ENCODE results near the gene ADAMTS13. TPM values are rescaled to one million over a fixed set of nuclear protein-coding genes. Genes with fewer than 3 reads are reported as not detected.

ADAMTS13 gene
- total RNA-seq, 8 experiments from 2014 or later: 2.7 to 14.3 (median 4.3) TPM

DNA sequence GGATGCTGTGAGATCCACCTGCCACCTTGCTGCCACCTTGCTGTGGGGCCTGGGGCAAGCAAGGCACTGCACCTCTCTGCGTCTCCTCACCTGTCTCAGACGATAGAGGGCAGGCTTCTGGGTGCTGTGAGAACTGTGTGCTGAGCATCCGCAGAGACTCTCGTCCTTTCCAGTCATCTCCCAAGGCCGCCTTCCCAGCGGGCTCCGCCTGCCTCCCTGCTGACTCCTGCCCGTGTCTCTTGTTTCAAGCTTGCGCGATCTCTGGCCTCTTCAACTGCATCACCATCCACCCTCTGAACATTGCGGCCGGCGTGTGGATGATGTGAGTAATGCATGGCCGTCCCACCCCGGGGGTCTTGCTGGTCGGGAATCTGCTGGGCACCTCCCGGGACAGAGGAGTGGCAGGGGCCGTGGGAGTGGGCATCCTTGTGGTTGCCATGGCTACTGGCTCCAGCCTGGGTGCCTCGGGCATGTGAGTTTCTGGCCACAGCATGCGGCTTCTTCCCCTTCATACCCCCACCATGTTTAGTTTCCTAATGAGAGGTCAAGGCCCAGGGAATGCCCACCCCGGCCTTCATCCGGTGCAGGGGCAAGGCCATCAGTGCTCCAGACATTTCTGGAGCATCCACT lies 41.2 kb downstream of the ADAMTS13 start:
- no peak overlapping the region for H3K4me3 ChIP-seq
- in situ Hi-C loops (cut with MboI; ENCODE audit: low pct_unique_long_range_greater_than_20kb in 2 of 9, low sequenced_read_pairs in 9 of 9, unreplicated experiment in 9 of 9): no loop called here
- WGBS, 10 experiments: 73 to 100% (median 84%) methylated on average over 1 to 13 of the region's 22 CpGs; no CpG with 5 or more reads in 5 of the 10 experiments
- no peak overlapping the region for H3K27ac ChIP-seq
- ATAC-seq (replicated peaks in 6 of 8): no peak
- H3K4me1 ChIP-seq (replicated peaks in 1 of 2): peaks cover 17 to 22% of the 10 kb centered on the region in 2 donors

DNA sequence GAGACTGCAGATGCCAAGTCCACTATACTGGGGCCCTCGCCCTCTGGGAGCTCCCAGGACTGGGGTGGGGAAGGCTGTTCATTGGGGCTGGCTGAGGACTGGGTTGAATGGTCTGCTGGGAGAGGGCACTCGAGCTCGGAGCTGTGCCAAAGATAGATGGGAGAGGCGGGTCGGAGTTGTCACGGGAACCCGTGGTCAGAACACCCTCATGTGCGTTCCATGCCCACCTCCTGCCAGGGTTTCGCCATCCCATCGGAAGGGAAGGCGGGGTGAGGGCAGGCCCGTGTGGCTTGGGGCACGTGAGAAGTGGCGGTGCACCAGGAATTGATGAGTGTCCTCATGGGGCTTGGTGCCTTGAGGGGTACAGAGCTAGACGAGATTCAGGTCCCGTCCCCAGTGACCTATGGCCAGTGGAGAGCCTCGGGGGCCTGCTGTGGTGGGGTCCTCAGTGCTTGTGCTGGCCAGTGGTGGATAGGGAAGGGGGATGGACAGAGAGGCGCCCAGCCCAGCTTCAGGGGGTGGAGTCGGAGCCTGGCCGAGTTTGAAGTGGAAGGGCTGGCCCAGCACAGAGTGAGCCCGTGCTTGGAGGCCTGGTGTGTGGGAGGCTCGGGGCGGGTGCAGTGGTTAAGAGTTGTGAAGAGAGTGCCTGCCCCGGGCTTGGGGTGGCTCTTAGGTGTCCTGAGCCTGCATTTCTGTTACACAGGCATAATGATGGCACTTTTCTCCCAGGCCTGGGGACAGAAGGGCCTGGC lies 41.9 kb downstream of the ADAMTS13 start:
- in situ Hi-C loops (cut with MboI; ENCODE audit: low pct_unique_long_range_greater_than_20kb in 2 of 9, low sequenced_read_pairs in 9 of 9, unreplicated experiment in 9 of 9): no loop called here
- 45 to 93% (median 82%) methylated on average over 1 to 15 of the region's 24 CpGs; no CpG with 5 or more reads in 4 of the 10 experiments for WGBS, 10 experiments
- no peak for ATAC-seq (replicated peaks in 6 of 8)
- Histone ChIP-seq H3K4me1 (replicated peaks in 1 of 2) (peaks cover 12 to 16% of the 10 kb centered on the region in 2 donors), H3K4me3 (no peak overlapping the region), H3K27ac (no peak overlapping the region)

DNA sequence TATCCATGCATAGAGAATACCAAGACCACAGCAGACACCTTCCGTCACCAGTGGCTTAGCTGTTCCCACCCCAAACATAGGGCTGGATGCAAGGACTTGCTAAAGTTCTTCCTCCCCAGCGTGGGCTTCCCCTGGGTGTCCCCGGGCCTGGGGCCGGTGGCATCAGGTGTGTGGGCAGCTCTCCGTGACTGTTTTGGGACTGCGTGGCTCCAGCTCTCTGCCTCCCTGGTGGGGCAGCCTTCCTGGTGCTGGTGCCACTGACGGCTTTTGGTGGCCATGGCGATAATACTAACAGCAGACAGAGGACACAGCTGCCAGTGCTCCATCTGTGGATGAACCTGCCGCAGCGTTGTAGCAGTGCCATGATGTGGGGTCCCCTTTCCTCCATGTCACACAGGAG lies 42.5 kb downstream of the ADAMTS13 start:
- H3K4me3 ChIP-seq: no peak overlapping the region
- no peak for ATAC-seq (replicated peaks in 6 of 8)
- no peak overlapping the region for H3K27ac ChIP-seq
- H3K4me1 ChIP-seq (replicated peaks in 1 of 2): peaks cover 12 to 15% of the 10 kb centered on the region in 2 donors
- in situ Hi-C loops (cut with MboI; ENCODE audit: low pct_unique_long_range_greater_than_20kb in 2 of 9, low sequenced_read_pairs in 9 of 9, unreplicated experiment in 9 of 9): no loop called here
- 93 to 100% (median 100%) methylated on average over 1 to 4 of the region's 10 CpGs; no CpG with 5 or more reads in 7 of the 10 experiments for WGBS, 10 experiments

DNA sequence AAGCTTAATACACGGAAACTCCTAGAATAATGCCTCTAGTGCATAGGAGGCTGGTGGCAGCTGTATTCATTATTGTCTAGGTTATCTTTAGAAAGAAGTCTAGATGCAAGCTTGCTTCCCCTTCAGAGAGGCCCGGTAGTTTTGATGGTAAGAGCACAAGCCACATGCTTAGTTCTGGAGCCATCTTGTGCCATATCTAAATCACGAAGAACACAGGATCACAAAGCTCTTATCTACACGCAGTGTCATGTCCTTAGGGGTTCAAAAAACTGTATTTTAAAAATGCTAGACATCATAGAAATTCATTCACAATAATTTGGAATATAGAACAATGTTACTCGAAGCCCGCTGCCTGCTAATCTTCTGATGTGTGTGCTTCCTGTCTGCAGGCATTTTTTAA lies 43.8 kb downstream of the ADAMTS13 start:
- H3K27ac ChIP-seq: no peak overlapping the region
- no peak for ATAC-seq (replicated peaks in 6 of 8)
- WGBS, 10 experiments: 69 to 100% (median 90%) methylated on average over 1 to 5 of the region's 6 CpGs; no CpG with 5 or more reads in 1 of the 10 experiments
- in situ Hi-C loops (cut with MboI; ENCODE audit: low pct_unique_long_range_greater_than_20kb in 2 of 9, low sequenced_read_pairs in 9 of 9, unreplicated experiment in 9 of 9): no loop called here
- H3K4me3 ChIP-seq: no peak overlapping the region
- H3K4me1 ChIP-seq (replicated peaks in 1 of 2): peaks cover 9% of the 10 kb centered on the region in 2 donors

DNA sequence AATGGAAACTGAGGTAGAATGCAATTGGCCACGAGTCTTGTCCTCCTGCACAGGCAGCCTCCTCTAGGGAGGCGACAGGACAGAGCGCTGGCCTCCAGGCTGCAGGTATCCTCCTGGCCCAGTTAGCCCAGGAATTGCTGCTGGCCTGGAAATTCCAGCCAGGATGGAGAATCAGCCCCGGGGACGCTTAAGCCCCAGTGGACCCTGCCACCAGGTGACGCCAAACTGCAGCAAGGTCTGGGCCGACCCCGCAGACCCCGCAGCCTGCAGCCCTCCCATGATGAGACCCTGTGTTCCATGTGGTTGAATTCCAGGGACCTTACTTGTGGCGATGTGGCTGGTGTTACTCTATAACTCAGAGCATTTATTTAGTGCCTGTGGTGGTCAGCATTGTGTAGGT lies 44.9 kb downstream of the ADAMTS13 start:
- in situ Hi-C loops (cut with MboI; ENCODE audit: low pct_unique_long_range_greater_than_20kb in 2 of 9, low sequenced_read_pairs in 9 of 9, unreplicated experiment in 9 of 9): no loop called here
- no peak overlapping the region for H3K27ac ChIP-seq
- peaks cover 0 to under 1% of the 10 kb centered on the region in 2 donors for H3K4me1 ChIP-seq (replicated peaks in 1 of 2)
- H3K4me3 ChIP-seq: no peak overlapping the region
- 50 to 100% (median 83%) methylated on average over 1 to 7 of the region's 10 CpGs; no CpG with 5 or more reads in 1 of the 10 experiments for whole genome bisulfite sequencing, 10 experiments
- no peak for ATAC-seq (replicated peaks in 6 of 8)

DNA sequence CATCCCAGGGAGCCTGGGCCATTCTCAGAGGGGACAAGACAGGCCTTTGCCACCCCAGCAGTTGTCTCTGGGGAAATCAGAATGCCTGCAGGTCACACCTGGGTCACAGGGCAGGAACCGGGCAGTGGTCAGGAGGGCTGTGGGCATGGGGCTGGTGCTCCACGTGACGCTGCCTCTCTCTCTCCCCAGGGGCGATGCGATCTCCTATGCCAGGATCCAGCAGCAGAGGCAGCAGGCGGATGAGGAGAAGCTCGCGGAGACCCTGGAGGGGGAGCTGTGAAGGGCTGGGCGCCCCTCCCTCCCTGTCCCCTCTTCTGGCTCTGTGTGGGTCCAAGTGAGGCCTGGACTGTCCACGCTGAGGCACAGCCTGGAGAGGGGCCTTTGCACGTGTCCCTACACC lies 46.2 kb downstream of the ADAMTS13 start:
- Histone ChIP-seq H3K27ac (no peak overlapping the region), H3K4me1 (replicated peaks in 1 of 2) (no peaks in the 10 kb centered on the region), H3K4me3 (no peak overlapping the region)
- peak in 4 of 8 experiments; percentile 10 to 28 (median 12) for ATAC-seq (replicated peaks in 6 of 8)
- WGBS, 10 experiments: no CpG with 5 or more reads among the region's 11 CpGs
- in situ Hi-C loops (cut with MboI; ENCODE audit: low pct_unique_long_range_greater_than_20kb in 2 of 9, low sequenced_read_pairs in 9 of 9, unreplicated experiment in 9 of 9): no loop called here

DNA sequence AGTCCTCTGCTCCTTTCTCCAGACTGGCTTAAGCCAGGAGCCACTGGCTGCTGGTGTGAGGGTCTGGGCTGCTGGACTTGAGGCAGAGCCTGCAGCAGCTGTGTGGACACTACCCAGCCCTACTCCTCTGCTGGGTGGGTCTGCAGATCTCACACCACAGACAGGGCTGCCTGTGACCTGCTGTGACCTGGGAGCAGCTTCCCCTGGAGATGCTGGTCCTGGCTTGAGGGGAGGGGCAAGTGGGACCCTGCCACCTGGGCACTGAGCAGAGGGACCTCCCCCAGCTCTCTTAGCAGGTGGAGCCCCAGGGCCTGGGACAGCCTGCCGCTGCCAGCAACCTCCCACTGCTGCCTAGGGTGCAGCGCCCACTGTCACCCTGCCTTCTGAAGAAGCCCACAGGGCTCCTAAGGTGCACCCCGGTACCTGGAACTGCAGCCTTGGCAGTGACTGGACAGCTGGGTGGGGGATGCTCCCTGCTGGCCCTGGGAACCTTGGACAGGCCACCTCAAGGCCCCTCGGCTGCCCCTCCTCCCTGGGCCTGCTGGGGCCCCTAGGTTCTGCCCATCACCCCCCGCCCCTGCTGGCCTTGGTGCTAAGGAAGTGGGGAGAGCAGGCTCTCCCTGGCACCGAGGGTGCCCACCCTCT lies 46.7 kb downstream of the ADAMTS13 start:
- 100% methylated on average over 2 of the region's 6 CpGs; no CpG with 5 or more reads in 9 of the 10 experiments for WGBS, 10 experiments
- no peak overlapping the region for H3K27ac ChIP-seq
- no peaks in the 10 kb centered on the region for H3K4me1 ChIP-seq (replicated peaks in 1 of 2)
- H3K4me3 ChIP-seq: no peak overlapping the region
- in situ Hi-C loops (cut with MboI; ENCODE audit: low pct_unique_long_range_greater_than_20kb in 2 of 9, low sequenced_read_pairs in 9 of 9, unreplicated experiment in 9 of 9): no loop called here
- ATAC-seq (replicated peaks in 6 of 8): peak in 5 of 8 experiments; percentile 4 to 14 (median 6)

DNA sequence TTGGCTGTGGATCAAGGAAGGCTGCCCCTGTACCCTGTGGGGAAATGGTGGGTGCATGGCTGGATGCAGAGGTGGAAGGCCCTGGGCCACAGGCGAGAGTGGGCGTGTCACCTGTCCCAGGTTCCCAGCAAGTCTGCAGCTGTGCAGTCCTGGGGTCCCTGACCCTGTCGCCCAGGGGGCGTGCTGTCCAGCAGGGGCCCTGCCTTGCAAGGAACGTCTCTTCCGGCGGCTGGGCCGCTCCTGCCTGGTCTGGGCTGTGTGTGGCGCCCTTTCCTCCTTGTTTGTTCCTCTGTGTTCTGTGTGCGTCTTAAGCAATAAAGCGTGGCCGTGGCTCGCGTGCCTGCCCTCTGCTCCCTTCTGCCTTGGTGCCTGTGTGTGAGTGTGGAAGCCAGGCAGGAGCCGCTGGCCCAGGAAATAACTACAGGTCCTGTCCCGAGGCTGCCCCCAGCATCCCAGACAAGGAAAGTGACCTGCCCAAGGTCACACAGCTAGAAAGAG lies 48.3 kb downstream of the ADAMTS13 start:
- Histone ChIP-seq H3K27ac (no peak overlapping the region), H3K4me1 (replicated peaks in 1 of 2) (no peaks in the 10 kb centered on the region), H3K4me3 (no peak overlapping the region)
- peak in 3 of 8 experiments; percentile 7 to 11 (median 11) for ATAC-seq (replicated peaks in 6 of 8)
- WGBS, 10 experiments: 48 to 100% (median 80%) methylated on average over 1 to 10 of the region's 16 CpGs; no CpG with 5 or more reads in 5 of the 10 experiments
- in situ Hi-C loops (cut with MboI; ENCODE audit: low pct_unique_long_range_greater_than_20kb in 2 of 9, low sequenced_read_pairs in 9 of 9, unreplicated experiment in 9 of 9): no loop called here

DNA sequence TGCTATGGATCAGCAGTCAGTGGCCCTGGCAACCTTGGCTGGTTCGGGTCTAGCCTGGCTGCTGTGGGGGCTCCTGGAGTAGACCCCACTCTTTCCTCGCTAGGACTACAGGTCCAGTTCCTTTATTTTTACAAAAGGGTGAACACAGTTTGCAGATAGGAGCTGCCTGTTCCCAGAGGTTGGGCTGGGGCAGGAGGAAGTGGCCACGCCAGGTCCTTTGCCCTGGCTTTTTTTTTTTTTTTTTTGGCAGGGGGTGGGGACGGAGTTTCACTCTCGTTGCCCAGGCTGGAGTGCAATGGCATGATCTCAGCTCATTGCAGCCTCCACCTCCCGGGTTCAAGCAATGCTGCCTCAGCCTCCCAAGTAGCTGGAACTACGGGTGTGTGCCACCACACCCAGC lies 48.8 kb downstream of the ADAMTS13 start:
- 67 to 100% (median 87%) methylated on average over 1 to 4 of the region's 7 CpGs; no CpG with 5 or more reads in 4 of the 10 experiments for WGBS, 10 experiments
- Histone ChIP-seq H3K4me1 (replicated peaks in 1 of 2) (no peaks in the 10 kb centered on the region), H3K4me3 (no peak overlapping the region), H3K27ac (no peak overlapping the region)
- no peak for ATAC-seq (replicated peaks in 6 of 8)
- in situ Hi-C loops (cut with MboI; ENCODE audit: low pct_unique_long_range_greater_than_20kb in 2 of 9, low sequenced_read_pairs in 9 of 9, unreplicated experiment in 9 of 9): no loop called here

DNA sequence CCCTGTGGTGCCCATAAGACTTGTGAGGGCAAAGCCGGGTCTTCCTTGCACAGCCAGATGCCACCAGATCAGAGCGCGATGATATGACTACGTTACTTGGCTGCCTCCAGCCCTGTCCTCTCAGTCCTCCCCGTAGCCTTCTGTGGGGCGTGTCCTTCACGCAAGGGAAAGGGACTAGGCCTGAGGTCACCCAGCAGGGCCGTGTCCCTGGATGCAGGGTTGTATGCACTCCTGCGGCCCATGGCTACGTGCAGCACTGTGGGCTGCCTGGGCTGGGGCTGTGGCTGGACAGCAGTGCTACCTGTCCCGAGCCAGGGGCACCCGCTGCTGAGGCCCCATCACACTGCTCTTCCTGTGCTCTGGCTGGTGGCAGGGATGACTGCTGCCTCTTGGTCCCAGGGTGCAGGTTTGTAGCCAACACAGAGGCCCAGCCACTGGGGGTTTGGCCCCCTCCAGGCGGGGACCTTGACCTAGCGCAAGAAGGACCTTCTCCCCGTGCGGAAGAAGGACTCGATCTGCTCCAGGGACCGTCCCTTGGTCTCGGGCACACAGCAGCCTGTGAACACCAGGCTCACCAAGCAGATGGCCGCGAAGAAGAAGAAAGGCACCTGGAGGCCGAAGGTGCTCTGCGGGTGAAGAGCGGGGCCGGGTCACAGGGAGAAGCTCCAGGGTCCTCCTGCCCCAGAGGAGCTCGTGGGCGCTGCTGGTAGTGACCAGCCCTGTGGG lies 49.5 kb downstream of the ADAMTS13 start:
- Histone ChIP-seq H3K4me3 (no peak overlapping the region), H3K4me1 (replicated peaks in 1 of 2) (no peaks in the 10 kb centered on the region), H3K27ac (no peak overlapping the region)
- WGBS, 10 experiments: 34 to 94% (median 90%) methylated on average over 1 to 9 of the region's 27 CpGs; no CpG with 5 or more reads in 5 of the 10 experiments
- in situ Hi-C loops (cut with MboI; ENCODE audit: low pct_unique_long_range_greater_than_20kb in 2 of 9, low sequenced_read_pairs in 9 of 9, unreplicated experiment in 9 of 9): no loop called here
- ATAC-seq (replicated peaks in 6 of 8): peak in 1 of 8 experiments; percentile 4

DNA sequence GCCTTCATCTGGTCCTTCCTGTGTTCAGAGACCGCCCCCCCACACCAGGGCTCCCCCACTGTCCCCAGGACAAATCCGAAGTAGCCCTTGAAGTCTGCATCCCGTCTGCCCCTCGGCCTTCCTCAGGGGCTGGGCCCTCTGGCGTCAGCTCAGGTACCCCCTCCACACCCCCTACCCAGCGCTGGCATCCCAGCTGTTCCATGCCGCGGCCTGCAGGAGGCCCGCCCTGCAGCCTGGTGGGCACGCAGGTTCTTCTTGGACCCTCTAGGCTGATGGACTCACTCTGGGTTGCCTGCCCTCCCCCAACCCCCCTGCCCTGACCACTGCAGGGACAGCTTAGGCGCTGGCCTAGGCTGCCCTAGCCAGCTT lies 50.1 kb downstream of the ADAMTS13 start:
- no peak overlapping the region for H3K27ac ChIP-seq
- WGBS, 10 experiments: no CpG with 5 or more reads among the region's 11 CpGs
- no peak overlapping the region for H3K4me3 ChIP-seq
- in situ Hi-C loops (cut with MboI; ENCODE audit: low pct_unique_long_range_greater_than_20kb in 2 of 9, low sequenced_read_pairs in 9 of 9, unreplicated experiment in 9 of 9): no loop called here
- ATAC-seq (replicated peaks in 6 of 8): no peak
- H3K4me1 ChIP-seq (replicated peaks in 1 of 2): no peaks in the 10 kb centered on the region

DNA sequence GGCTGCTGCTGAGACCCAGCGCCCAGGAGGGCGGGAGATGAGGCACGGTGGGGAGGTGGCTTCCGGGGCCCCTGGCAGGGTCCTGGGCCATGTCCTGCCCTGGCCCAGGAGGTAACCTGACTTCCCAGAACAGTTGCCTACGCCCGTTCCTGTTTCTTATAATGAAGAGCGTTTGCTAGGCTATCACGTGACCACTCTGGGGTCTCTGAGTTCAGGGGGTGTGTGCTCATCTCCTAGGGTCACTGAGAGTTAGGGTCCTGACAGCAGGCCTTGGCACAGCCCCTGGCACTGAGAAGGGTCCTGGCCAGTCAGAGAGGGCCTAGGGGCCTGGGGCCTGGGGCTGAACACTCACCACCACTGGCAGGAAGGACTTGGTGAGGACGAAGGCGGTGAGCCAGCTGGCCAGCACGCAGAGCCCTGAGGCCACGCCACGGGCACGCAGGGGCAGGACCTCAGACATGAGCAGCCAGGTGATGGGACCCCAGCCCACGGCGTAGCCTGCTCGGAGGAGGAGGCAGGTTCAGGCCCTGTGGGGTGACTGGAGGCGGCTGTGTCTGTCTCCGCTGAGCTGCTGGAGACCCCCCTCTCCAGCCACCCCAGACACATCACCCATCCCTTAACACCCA lies 50.7 kb downstream of the ADAMTS13 start:
- H3K4me3 ChIP-seq: no peak overlapping the region
- H3K27ac ChIP-seq: no peak overlapping the region
- ATAC-seq (replicated peaks in 6 of 8): no peak
- 83% methylated on average over 1 of the region's 19 CpGs; no CpG with 5 or more reads in 9 of the 10 experiments for WGBS, 10 experiments
- H3K4me1 ChIP-seq (replicated peaks in 1 of 2): peaks cover 1 to 4% of the 10 kb centered on the region in 2 donors
- in situ Hi-C loops (cut with MboI; ENCODE audit: low pct_unique_long_range_greater_than_20kb in 2 of 9, low sequenced_read_pairs in 9 of 9, unreplicated experiment in 9 of 9): no loop called here

Data from motor neuron (in vitro differentiated cells).